Measurements from ENCODE around the gene FYCO1.

DNA sequence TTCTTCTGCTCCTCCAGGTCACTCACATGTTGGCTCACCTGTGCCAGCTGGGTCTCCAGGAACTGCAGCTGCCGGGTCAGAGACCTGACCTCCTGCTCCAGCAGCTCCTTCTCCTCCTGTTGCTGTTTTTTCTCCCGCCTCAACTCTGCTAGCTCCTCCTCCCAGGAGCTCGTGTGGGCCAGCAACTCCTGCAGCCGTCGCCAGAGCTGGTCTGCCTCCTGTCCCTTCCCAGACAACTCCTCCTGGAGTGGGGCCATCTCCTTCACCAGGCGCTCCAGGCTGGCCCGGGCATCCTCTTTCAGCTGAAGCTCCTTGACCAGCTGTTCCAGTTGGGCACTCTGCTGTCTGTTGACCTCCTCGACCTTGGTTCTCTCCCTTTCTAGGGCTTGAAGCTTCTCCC is 27.9 kb downstream of the FYCO1 start:
- TF ChIP-seq EZH2 (IDR thresholded peaks at IDR 0.05) (no peak), POLR2AphosphoS5 (IDR thresholded peaks at IDR 0.05; ENCODE audit: borderline replicate concordance, low read depth, low read length) (no peak)

All from SK-N-MC (cell line).